GM18511 (cell line): Measurements from ENCODE around the gene TCF19.

Experiments
- ATAC-seq: cut with Tn5 transposase; IDR thresholded peaks from one replicate; pipeline ENCODE4 v1.9.1; 2021; ENCODE audit warnings: mild to moderate bottlenecking, moderate library complexity; ENCODE audit not compliant: unreplicated experiment

Gene TCF19

GRCh38 chr6:31126396-31127175, 31.8 kb upstream of the TCF19 start:
- ATAC-seq = no peak

- no peak for ATAC-seq
Observed at GRCh38 chr6:31128093-31128676, 30.2 kb upstream of the TCF19 start.

- ATAC-seq = no peak
Observed at GRCh38 chr6:31129130-31129529, 29.3 kb upstream of the TCF19 start.

- no peak for ATAC-seq
Observed at GRCh38 chr6:31130751-31131150, 27.6 kb upstream of the TCF19 start.

- ATAC-seq = no peak
Observed at GRCh38 chr6:31131595-31131994, 26.8 kb upstream of the TCF19 start.

DNA sequence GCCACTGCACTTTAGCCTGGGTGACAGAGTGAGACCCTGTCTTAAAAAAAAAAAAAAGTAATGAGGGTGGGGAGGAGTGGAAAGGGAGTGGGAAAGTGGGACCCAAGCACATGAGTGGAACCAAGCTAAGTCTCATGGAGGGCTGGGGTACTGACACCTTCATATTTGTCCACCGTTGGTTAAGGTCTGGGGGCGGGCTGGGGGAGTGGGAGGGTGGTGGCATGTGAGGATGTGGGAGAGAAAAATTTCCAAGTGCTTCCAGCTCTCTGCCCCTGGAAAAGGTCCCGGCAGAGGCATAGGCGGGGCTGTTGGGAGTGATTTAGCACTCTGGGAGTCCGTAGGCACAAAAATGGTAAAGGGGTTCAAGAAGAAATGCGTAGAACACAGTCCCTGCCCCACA, 25.6 kb upstream of the TCF19 start:
- no peak for ATAC-seq

- ATAC-seq = no peak
Observed at GRCh38 chr6:31135710-31136109, 22.7 kb upstream of the TCF19 start.

GRCh38 chr6:31138982-31139381, 19.4 kb upstream of the TCF19 start, which contains the start of gene PSORS1C2:
PSORS1C2 (minus strand) TSS chr6:31139066; CDS start chr6:31139026, 40 bp downstream.
- no peak for ATAC-seq

DNA sequence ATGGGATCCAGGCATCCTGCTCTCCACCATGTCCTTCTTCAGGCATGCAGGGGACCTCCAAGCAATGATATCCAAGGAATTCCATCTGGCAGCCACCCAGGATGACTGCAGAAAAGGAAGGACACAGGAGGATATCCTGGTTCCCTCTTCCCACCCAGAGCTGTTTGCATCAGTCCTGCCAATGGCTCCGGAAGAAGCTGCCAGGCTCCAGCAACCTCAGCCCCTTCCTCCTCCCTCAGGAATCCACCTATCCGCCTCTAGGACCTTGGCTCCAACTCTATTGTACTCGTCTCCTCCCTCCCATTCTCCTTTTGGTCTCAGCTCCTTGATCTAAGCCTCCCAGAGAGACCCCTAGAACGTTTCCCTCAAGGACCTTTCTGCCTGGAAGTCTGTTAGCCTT, 18.8 kb upstream of the TCF19 start:
- ATAC-seq = no peak

- ATAC-seq = no peak
Observed at GRCh38 chr6:31140643-31141042, 17.7 kb upstream of the TCF19 start.

- ATAC-seq = no peak
Observed at GRCh38 chr6:31142361-31142761, 16.0 kb upstream of the TCF19 start.

GRCh38 chr6:31143148-31143547, 15.2 kb upstream of the TCF19 start:
- ATAC-seq = no peak

DNA sequence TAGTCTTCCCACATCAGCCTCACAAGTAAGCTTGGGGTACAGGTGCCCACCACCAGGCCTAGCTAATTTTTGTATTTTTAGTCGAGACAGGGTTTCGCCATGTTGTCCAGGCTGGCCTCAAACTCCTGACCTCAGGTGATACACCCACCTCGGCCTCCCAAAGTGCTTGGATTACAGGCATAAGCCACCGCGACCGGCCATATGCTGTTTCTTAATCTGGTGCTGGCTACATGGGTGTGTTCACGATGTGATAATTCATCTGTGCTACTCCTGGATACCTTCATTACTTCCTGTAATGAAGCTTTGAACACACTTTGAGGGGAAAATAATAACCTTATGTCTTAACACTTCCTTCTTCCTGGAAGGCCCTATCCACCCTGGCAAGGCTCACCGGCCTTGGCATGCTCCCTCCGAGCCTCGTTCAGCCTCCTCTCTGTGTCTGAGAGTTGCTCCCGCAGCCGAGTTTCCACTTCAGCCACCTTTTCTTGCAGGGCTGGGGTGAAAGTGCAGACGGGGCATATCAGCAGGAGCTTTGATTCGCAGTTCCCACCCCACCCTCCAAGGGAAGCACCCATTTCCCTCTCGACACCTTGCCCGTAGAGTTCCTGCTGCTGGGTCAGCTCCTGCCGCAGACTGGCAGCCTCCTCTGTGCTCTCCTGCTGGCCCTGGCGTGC, 14.0 kb upstream of the TCF19 start:
- ATAC-seq = no peak

DNA sequence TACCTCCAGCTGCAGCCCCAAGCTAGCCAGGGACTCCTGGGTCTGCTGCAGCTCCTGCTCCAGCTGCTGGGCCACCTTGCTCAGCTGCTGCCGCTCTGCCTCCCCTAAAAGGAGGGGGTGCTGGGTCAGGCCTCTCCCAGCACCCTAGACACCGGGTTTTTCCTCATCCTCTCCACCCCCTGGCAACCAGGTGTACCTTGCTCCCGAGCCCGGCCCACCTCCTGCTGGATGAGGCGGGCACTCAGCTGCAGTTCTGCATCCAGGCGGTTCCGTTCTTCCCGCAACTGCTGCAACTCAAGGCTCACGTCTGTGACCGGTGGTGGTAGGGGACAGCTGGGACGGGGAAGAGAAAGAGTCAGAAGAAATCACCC, 13.4 kb upstream of the TCF19 start:
- no peak for ATAC-seq

DNA sequence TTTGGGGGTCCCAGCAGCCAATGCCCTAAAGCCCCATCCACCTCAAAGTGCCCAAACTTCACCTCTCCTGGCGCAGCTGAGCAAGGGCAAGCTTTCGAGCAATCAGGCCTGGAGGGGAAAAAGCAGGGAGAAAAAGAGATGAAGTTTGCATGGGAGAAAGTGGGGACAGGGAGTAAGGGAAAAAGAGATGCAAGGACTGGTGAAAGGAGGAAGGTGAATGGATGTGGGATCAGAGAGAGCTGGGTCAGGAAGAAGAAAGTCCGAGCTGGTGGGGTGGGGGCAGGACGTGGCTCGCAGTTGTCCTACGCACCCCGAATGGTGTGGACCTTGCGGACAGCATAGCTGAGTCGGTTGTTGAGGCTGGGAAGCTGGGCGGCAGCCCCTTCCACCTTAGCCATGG, 13.0 kb upstream of the TCF19 start:
- ATAC-seq = no peak

DNA sequence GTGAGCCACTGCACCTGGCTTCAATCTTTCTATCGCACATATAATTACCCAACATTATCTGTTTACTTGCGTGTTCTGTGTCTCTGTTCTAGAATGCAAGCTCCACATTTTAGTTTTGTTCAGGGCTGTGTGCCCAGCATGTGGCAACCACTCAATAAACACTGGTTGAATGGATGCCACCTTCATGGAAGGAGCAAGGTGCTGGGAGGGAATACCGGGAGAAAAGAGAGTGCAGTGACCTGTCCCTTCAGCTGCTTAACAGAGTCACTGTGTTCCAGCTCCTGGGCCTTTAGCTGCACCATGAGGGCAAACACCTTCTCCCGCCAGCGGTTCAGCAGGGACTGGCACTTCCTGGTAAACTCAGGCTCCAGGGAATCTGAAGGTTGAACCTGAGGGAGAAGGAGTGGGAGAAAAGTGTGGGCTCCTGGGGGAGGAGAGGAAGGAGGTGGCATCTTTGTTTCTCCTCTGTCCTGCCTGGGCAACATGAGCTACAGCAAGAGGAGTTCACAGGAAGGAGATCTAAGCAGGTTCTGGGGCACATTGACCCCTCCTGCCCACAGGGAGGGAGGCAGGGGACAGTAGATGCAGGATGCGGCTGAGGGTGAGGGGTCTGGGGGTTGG, 8.5 kb upstream of the TCF19 start:
- ATAC-seq = no peak

DNA sequence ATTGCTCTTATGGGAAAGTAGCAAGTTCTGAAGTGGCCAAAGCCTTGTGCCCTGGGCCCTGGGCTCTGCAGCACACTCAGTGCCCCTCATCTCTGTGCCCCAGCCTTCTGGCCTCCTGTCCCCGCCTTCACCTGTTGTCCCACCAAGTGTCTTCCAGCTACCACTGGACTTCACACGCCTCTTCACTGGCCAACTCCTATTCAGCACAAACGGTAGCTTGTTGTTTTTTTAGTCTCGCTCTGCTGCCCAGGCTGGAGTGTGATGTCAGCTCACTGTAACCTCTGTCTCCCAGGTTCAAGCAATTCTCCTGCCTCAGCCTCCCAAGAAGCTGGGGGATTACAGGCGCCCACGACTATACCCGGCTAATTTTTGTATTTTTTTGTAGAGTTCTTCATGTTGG, 5.6 kb upstream of the TCF19 start:
- ATAC-seq = no peak

DNA sequence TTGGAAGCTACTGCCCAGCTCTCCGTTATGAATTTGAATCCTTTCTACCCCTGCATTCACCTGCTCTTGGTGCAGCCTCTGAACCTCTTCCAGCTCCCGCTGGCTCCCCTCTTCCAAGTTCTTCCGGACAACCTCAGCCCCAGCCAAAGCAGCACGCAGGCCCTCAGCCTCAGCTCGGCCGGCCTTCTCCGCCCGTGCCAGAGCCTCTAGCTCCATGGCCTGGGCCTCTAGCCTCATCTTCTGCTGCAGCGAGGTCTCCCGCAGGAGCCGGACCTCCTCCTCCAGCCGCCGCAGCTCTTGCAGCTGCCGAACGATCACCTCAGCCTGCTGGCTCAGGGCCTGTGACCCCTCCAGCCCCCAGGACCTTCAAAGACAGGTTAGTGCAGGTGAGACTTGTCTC, 4.0 kb upstream of the TCF19 start:
- no peak for ATAC-seq

DNA sequence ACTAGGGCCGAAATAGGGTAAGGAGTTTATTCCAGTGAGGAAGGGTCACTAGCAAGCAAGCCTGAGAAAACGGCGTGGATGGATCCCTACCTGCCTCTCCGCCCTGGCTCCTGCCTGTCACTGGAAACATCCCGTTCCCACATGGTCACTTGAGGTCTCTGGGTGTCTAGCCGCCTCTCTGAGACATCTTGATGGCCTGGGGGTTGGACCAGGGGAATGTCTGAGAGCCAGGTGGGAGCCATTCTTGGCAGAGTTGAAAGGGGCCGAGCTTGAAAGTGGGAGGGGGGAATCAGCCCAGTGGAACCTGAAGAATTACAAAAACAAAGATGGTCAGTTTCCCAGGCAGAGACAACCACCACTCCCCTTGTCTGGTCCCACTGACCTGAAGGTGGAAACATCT, 1.7 kb upstream of the TCF19 start:
- no peak for ATAC-seq

GRCh38 chr6:31157513-31158139, 763 bp upstream of the TCF19 start, which contains the start of gene CCHCR1:
CCHCR1 (minus strand) TSS chr6:31157802; CDS start chr6:31157600, 202 bp downstream.
- ATAC-seq = peak; percentile 14
